Activated gamma-delta T cell treated with anti-CD3 and anti-CD28 coated beads, Interleukin-2, amount 50 U/mL, for 16 hours (primary cell): ENCODE measurements around the gene ADAM33.

ENCODE experiments used
- DNase-seq: peaks from one replicate; pipeline ENCODE4 v3.0.0-alpha.2; 2020; ENCODE audit warnings: low read depth

ADAM33 gene, protein sequence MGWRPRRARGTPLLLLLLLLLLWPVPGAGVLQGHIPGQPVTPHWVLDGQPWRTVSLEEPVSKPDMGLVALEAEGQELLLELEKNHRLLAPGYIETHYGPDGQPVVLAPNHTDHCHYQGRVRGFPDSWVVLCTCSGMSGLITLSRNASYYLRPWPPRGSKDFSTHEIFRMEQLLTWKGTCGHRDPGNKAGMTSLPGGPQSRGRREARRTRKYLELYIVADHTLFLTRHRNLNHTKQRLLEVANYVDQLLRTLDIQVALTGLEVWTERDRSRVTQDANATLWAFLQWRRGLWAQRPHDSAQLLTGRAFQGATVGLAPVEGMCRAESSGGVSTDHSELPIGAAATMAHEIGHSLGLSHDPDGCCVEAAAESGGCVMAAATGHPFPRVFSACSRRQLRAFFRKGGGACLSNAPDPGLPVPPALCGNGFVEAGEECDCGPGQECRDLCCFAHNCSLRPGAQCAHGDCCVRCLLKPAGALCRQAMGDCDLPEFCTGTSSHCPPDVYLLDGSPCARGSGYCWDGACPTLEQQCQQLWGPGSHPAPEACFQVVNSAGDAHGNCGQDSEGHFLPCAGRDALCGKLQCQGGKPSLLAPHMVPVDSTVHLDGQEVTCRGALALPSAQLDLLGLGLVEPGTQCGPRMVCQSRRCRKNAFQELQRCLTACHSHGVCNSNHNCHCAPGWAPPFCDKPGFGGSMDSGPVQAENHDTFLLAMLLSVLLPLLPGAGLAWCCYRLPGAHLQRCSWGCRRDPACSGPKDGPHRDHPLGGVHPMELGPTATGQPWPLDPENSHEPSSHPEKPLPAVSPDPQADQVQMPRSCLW

GRCh38 chr20:3681931-3682781 is at the start of gene ADAM33:
Gene ADAM33, minus strand, starts transcription at chr20:3682010. Its CDS starts 6 bp downstream, at chr20:3682004.
- no peak for DNase-seq

GRCh38 chr20:3730803-3731672 is 49.2 kb upstream of the ADAM33 start:
- DNase-seq: no peak

DNA sequence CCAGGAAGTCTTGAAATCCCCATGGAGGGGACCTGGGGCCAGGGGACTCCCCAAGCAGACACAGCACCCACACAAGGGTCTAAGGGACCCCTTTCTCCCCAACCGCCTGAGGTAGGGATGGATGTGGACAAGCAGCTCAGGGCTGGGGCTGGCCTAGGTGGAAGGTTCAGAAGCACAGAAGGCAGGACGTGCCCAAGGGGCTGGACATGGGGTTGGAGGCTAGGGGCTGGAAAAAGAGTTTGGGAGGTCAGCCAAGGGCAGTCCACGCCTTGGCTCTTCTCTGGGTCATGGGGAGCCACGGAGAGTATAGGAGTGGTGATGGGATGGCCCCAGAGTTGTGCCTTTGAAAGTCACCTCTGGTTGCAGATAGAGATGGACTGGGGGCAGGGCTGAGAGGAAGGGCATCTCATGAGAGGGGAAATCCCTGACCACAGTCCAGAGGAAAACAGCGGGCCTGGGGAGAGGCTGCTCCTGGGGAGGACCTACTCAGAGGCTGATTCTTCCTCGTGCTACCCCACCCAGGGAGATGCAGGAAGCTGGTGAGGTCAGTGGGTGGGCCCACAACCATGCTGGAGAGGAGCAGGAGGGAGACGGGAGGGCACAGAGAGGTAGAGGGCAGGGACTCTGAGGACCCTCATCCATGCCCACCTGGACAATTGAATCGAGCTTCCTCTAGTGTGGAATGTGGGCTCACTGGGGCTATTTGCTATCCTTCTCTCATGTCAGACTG is 48.2 kb upstream of the ADAM33 start:
- DNase-seq: no peak

DNA sequence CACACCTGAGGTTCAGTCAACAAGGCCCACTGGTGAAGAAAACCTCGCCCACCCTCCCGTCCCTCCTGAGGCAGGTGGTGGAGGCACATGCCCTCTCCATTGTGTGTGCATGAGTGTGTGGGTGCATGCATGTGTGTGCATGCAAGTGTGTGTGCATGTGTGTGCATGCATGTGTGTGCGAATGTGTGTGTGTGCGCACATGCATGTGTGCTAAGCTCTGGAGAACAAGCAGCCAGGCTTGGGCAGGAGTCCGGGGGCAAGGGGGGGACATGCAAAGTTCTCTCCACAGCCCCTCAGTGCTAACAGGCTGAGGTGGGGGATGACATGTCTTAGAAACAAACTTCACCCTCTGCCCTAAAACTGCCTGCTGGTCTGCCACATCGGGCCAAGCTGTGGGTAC is 47.6 kb upstream of the ADAM33 start:
- no peak for DNase-seq

DNA sequence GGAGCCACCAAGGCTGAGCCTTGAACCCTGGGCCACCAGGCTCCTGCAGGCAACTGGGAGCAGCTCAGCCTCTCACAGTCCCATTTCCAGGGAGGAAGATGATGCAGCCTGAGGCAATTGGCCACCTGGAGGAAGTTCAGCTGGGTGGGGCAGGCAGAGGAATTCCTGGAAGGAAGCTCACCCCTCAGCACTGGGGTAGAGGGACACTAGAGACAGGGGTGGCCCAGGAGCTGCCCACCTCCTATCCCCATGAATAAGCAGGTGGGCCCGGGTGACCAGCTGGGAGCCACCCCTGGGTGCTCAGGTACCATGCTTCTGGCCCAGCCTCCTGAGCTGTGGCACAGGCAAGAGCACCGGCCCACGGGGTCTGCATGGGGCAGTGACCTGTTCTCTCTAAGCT is 47.1 kb upstream of the ADAM33 start:
- no peak for DNase-seq

- DNase-seq: no peak
Observed at GRCh38 chr20:3728354-3728753, 46.5 kb upstream of the ADAM33 start.

- no peak for DNase-seq
Observed at GRCh38 chr20:3727401-3728021, 45.7 kb upstream of the ADAM33 start.

GRCh38 chr20:3724356-3724755 is 42.5 kb upstream of the ADAM33 start:
- no peak for DNase-seq

DNA sequence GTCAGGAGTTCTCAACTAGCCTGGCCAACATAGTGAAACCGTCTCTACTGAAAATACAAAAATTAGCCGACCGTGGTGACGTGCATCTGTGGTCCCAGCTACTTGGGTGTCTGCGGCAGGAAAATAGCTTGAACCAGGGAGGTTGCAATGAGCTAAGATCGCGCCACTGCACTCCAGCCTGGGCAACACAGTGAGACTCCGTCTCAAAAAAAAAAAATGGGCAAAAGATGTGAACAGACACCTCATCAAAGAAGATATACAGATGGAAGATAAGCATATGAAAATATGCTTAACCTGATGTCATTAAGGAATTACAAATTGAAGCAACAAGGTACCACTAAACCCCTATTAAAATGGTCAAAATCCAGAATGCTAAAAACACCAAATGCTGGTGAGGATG is 41.5 kb upstream of the ADAM33 start:
- DNase-seq: no peak

GRCh38 chr20:3721912-3722311 is 40.1 kb upstream of the ADAM33 start:
- no peak for DNase-seq

- no peak for DNase-seq
Observed at GRCh38 chr20:3720626-3721025, 38.8 kb upstream of the ADAM33 start.

- no peak for DNase-seq
Observed at GRCh38 chr20:3720068-3720467, 38.3 kb upstream of the ADAM33 start.

DNA sequence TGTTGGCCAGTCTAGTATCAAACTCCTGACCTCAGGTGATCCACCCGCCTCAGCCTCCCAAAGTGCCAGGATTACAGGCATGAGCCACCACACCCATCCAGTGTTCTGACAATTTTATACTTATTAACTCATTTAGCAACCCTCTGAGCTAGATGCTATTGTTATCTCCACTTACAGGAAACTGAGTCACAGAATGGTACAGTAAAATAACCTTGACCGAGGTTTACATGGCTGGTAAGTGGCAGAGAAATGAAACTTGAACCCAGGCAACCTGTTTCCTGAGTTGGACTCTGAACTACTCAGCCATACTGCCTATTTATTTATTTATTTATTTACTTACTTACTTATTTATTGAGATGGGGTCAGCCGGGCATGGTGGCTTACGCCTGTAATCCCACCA is 37.2 kb upstream of the ADAM33 start:
- DNase-seq: no peak

DNA sequence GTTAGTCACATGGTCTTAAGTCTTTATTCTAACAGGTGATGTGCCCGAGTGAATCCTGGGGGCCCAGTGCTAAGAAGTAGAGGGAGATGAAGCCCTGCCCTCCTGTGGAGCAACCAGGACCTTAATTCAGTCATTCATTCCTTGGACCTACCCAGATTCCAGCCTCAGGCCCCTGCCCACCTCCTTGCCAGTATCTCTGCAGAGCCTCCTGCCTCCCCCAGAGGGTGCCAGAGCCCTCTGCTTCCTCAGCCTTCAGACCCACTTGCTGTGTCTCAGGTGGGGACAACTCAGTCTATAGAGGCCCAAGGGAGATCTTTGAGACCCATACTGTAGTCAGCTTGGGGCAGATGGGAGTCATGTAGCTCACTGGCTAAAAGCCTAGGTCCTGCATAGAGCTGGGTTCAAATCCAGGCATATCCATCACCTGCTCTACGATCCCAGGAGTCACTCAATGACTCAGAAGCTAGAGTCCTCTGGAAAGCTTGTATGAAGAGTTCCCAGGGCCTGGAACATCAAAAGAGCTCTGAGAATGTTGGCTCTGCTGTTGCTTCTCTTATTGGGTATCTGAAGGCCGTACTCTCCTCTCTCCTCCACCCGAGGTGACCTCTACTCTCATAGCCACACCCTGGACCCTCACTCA is 34.5 kb upstream of the ADAM33 start:
- DNase-seq: no peak

- no peak for DNase-seq
Observed at GRCh38 chr20:3714092-3714491, 32.3 kb upstream of the ADAM33 start.

GRCh38 chr20:3712279-3712873 is 30.6 kb upstream of the ADAM33 start, which contains the start of gene SIGLEC1:
Gene SIGLEC1, minus strand, starts transcription at chr20:3712600. Its CDS starts 5,472 bp downstream, at chr20:3707128.
- no peak for DNase-seq

DNA sequence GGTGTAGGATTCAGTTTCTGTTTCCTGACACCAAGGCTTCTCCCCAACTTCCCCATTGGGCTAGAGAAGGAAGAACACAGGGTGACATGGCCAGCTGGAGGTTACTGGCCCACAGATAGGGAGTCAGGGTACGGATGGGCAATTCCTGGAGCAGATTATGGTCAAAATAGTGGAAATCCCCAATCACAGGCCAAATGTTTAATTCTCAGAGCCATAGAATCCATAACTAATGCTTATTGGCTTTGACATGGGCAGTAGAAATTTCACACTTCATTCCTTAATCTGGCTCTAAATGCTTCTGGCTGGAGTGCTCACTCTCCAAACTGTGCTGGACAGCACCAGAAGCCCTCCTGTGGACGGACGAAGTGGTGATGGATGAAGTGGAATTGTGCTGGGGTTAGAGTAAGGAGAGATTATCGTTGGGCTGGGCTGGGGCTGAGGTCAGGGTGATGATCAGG is 29.7 kb upstream of the ADAM33 start:
- DNase-seq: no peak

GRCh38 chr20:3710703-3711483 is 29.1 kb upstream of the ADAM33 start:
- peak; percentile 69 for DNase-seq
